ENCODE measurements around the gene MGARP. TPM values are rescaled to one million over a fixed set of nuclear protein-coding genes. Genes with fewer than 3 reads are reported as not detected.

MGARP gene
- total RNA-seq, 2 experiments from 2014 or later: not detected

- H3K9me3 Mint-ChIP-seq: no peaks in the 10 kb centered on the region
- no peaks in the 10 kb centered on the region for H3K36me3 ChIP-seq (ENCODE audit: insufficient read depth, low read length)
- H3K27ac Mint-ChIP-seq: no peak overlapping the region
- no peak overlapping the region for H3K27ac ChIP-seq (ENCODE audit: low read depth in 1 of 2, low read length in 2 of 2)
- ATAC-seq (ENCODE audit: poor library complexity): no peak
- no peak overlapping the region for H3K4me3 ChIP-seq (ENCODE audit: low read length)
- ChIA-PET POLR2A (no interaction called here), CTCF (no interaction called here)
- intact Hi-C loops (cut with DNase I, micrococcal nuclease): loop anchor here in 1 of 2 experiments (5.0 kb wide), 1 partner anchor 36 kb away; no protein-coding TSS in a partner anchor
- no peaks in the 10 kb centered on the region for H3K27me3 ChIP-seq (ENCODE audit: control insufficient read depth in 1 of 2, insufficient read depth in 2 of 2, low read length in 2 of 2)
- H3K4me1 ChIP-seq (ENCODE audit: insufficient read depth, low read length): peaks cover 5% of the 10 kb centered on the region
- H3K36me3 Mint-ChIP-seq (ENCODE audit: low read depth): no peaks in the 10 kb centered on the region
- no peak overlapping the region for H3K4me3 Mint-ChIP-seq
- TF ChIP-seq CTCF (IDR thresholded peaks at IDR 0.05): no peak
- H3K4me1 Mint-ChIP-seq (ENCODE audit: low read depth): no peaks in the 10 kb centered on the region
- no peak for DNase-seq
- no peaks in the 10 kb centered on the region for H3K9me3 ChIP-seq (ENCODE audit: control insufficient read depth in 1 of 2, insufficient read depth in 1 of 2, low read length in 2 of 2)
- H3K27me3 Mint-ChIP-seq: no peaks in the 10 kb centered on the region
These were observed 38.8 kb downstream of the MGARP start for GRCh38 chr4:139241086-139241783.

GRCh38 chr4:139239127-139239772 lies 40.8 kb downstream of the MGARP start:
- no peak for ATAC-seq (ENCODE audit: poor library complexity)
- Histone ChIP-seq H3K27me3 (ENCODE audit: control insufficient read depth in 1 of 2, insufficient read depth in 2 of 2, low read length in 2 of 2) (no peaks in the 10 kb centered on the region), H3K9me3 (ENCODE audit: control insufficient read depth in 1 of 2, insufficient read depth in 1 of 2, low read length in 2 of 2) (no peaks in the 10 kb centered on the region), H3K4me3 (ENCODE audit: low read length) (no peak overlapping the region), H3K4me1 (ENCODE audit: insufficient read depth, low read length) (peaks cover 5% of the 10 kb centered on the region), H3K27ac (ENCODE audit: low read depth in 1 of 2, low read length in 2 of 2) (no peak overlapping the region), H3K36me3 (ENCODE audit: insufficient read depth, low read length) (no peaks in the 10 kb centered on the region)
- ChIA-PET CTCF (no interaction called here), POLR2A (no interaction called here)
- no peak for TF ChIP-seq CTCF (IDR thresholded peaks at IDR 0.05)
- Mint-ChIP-seq H3K4me3 (no peak overlapping the region), H3K4me1 (ENCODE audit: low read depth) (no peaks in the 10 kb centered on the region), H3K36me3 (ENCODE audit: low read depth) (no peaks in the 10 kb centered on the region), H3K9me3 (no peaks in the 10 kb centered on the region), H3K27ac (no peak overlapping the region), H3K27me3 (no peaks in the 10 kb centered on the region)
- intact Hi-C loops (cut with DNase I, micrococcal nuclease): loop anchor here in 1 of 2 experiments (10.0 kb wide), 1 partner anchor 416 kb away; no protein-coding TSS in a partner anchor
- no peak for DNase-seq

- ATAC-seq (ENCODE audit: poor library complexity): no peak
- no peak for DNase-seq
- H3K27me3 Mint-ChIP-seq: no peaks in the 10 kb centered on the region
- CTCF ChIA-PET: interaction anchor here (0.7 kb wide), 1 partner anchor 266 kb away, joined by 4 read pairs; no protein-coding TSS in a partner anchor
- no peak overlapping the region for H3K4me3 Mint-ChIP-seq
- H3K27ac Mint-ChIP-seq: no peak overlapping the region
- POLR2A ChIA-PET: interaction anchor here (0.6 kb wide), 1 partner anchor 98 kb away, joined by 4 read pairs; no protein-coding TSS in a partner anchor
- peaks cover 5% of the 10 kb centered on the region for H3K4me1 ChIP-seq (ENCODE audit: insufficient read depth, low read length)
- H3K36me3 ChIP-seq (ENCODE audit: insufficient read depth, low read length): no peaks in the 10 kb centered on the region
- H3K4me3 ChIP-seq (ENCODE audit: low read length): no peak overlapping the region
- no peaks in the 10 kb centered on the region for H3K4me1 Mint-ChIP-seq (ENCODE audit: low read depth)
- H3K27me3 ChIP-seq (ENCODE audit: control insufficient read depth in 1 of 2, insufficient read depth in 2 of 2, low read length in 2 of 2): no peaks in the 10 kb centered on the region
- H3K9me3 ChIP-seq (ENCODE audit: control insufficient read depth in 1 of 2, insufficient read depth in 1 of 2, low read length in 2 of 2): no peaks in the 10 kb centered on the region
- TF ChIP-seq CTCF (IDR thresholded peaks at IDR 0.05): no peak
- intact Hi-C loops (cut with DNase I, micrococcal nuclease): loop anchor here in 1 of 2 experiments (10.0 kb wide), 1 partner anchor 421 kb away; no protein-coding TSS in a partner anchor
- no peaks in the 10 kb centered on the region for H3K9me3 Mint-ChIP-seq
- no peaks in the 10 kb centered on the region for H3K36me3 Mint-ChIP-seq (ENCODE audit: low read depth)
- H3K27ac ChIP-seq (ENCODE audit: low read depth in 1 of 2, low read length in 2 of 2): no peak overlapping the region
These were observed 45.8 kb downstream of the MGARP start for GRCh38 chr4:139234253-139234652.
